ENCODE measurements around the gene MAPRE2.

- no peak for TF ChIP-seq CTCF (conservative IDR thresholded peaks at IDR 0.05; ENCODE audit: low read depth, low read length)
- no peak for TF ChIP-seq EZH2 (IDR thresholded peaks at IDR 0.05; ENCODE audit: borderline replicate concordance, low read depth, low read length, poor library complexity, severe bottlenecking)
These were observed 98.3 kb downstream of the MAPRE2 start for GRCh38 chr18:35139517-35139916.
